ENCODE results near the gene TAF11L9. TPM values are rescaled to one million over a fixed set of nuclear protein-coding genes. Genes with fewer than 3 reads are reported as not detected.
"Not testable (repeated sequence)": the region's sequence is repeated elsewhere in the genome, so short reads cannot be mapped to it uniquely, and the experiment has no call there.

TAF11L9 gene
- polyA plus RNA-seq (2013): not detected in 2 replicates

GRCh38 chr5:17594255-17594654, at the start of gene TAF11L9:
Gene TAF11L9, minus strand, starts transcription at chr5:17594394.
- not testable (repeated sequence) for H2BK5ac ChIP-seq (ENCODE audit: low read depth, low read length, poor library complexity); H3K4ac ChIP-seq (ENCODE audit: low read depth, low read length); H4K12ac ChIP-seq (ENCODE audit: low read depth, low read length); H3K4me2 ChIP-seq (ENCODE audit: low read length); H2BK120ac ChIP-seq (ENCODE audit: insufficient read depth, low read length, poor library complexity); H4K8ac ChIP-seq (ENCODE audit: low read depth, low read length); H2AK5ac ChIP-seq (ENCODE audit: low read length); H3K4me1 ChIP-seq (ENCODE audit: control insufficient read depth in 1 of 2, insufficient read depth in 2 of 2, low read length in 2 of 2); H3K9me3 ChIP-seq (ENCODE audit: insufficient read depth, low read depth, low read length); H4K91ac ChIP-seq (ENCODE audit: low read depth, low read length); H3K23ac ChIP-seq (ENCODE audit: low read length); H2BK12ac ChIP-seq (ENCODE audit: low read length); H3K27ac ChIP-seq (ENCODE audit: low read depth, low read length); H3K18ac ChIP-seq (ENCODE audit: low read length); H3K79me2 ChIP-seq (ENCODE audit: control insufficient read depth, insufficient read depth, low read length, poor library complexity); H3K4me3 ChIP-seq (ENCODE audit: low read depth, low read length); H3K79me1 ChIP-seq (ENCODE audit: low read length); H2AFZ ChIP-seq (ENCODE audit: insufficient read depth, low read length, poor library complexity); DNase-seq; H3K27me3 ChIP-seq (ENCODE audit: insufficient read depth, low read length); H3K9ac ChIP-seq (ENCODE audit: low read length); H3K14ac ChIP-seq (ENCODE audit: low read length); H3K36me3 ChIP-seq (ENCODE audit: control insufficient read depth in 1 of 2, insufficient read depth in 2 of 2, low read length in 2 of 2)
- no CpG with 5 or more reads among the region's 15 CpGs for WGBS (ENCODE audit: extremely low coverage, insufficient coverage, insufficient read length)

- Histone ChIP-seq H3K9ac (ENCODE audit: low read length) (no peak within 1 kb of the TSS), H3K4me2 (ENCODE audit: low read length) (no peak within 1 kb of the TSS), H3K27me3 (ENCODE audit: insufficient read depth, low read length) (no peaks in the 10 kb centered on the region), H3K36me3 (ENCODE audit: control insufficient read depth in 1 of 2, insufficient read depth in 2 of 2, low read length in 2 of 2) (no peaks in the 10 kb centered on the region), H3K27ac (ENCODE audit: low read depth, low read length) (no peak within 1 kb of the TSS), H4K91ac (ENCODE audit: low read depth, low read length) (no peak within 1 kb of the TSS), H3K18ac (ENCODE audit: low read length) (no peak within 1 kb of the TSS), H2AFZ (ENCODE audit: insufficient read depth, low read length, poor library complexity) (no peak within 1 kb of the TSS), H3K23ac (ENCODE audit: low read length) (no peak within 1 kb of the TSS), H3K79me1 (ENCODE audit: low read length) (no peaks in the 10 kb centered on the region), H2BK5ac (ENCODE audit: low read depth, low read length, poor library complexity) (no peak within 1 kb of the TSS), H3K14ac (ENCODE audit: low read length) (no peak within 1 kb of the TSS), H3K79me2 (ENCODE audit: control insufficient read depth, insufficient read depth, low read length, poor library complexity) (no peaks in the 10 kb centered on the region), H3K4me3 (ENCODE audit: low read depth, low read length) (no peak within 1 kb of the TSS), H2AK5ac (ENCODE audit: low read length) (no peak within 1 kb of the TSS), H3K4me1 (ENCODE audit: control insufficient read depth in 1 of 2, insufficient read depth in 2 of 2, low read length in 2 of 2) (no peaks in the 10 kb centered on the region), H2BK120ac (ENCODE audit: insufficient read depth, low read length, poor library complexity) (no peak within 1 kb of the TSS), H2BK12ac (ENCODE audit: low read length) (no peak within 1 kb of the TSS), H3K9me3 (ENCODE audit: insufficient read depth, low read depth, low read length) (no peaks in the 10 kb centered on the region), H4K8ac (ENCODE audit: low read depth, low read length) (no peak within 1 kb of the TSS), H3K4ac (ENCODE audit: low read depth, low read length) (no peak within 1 kb of the TSS), H4K12ac (ENCODE audit: low read depth, low read length) (no peak within 1 kb of the TSS)
- DNase-seq: no peak
- no CpG with 5 or more reads among the region's 5 CpGs for WGBS (ENCODE audit: extremely low coverage, insufficient coverage, insufficient read length)
Measured at GRCh38 chr5:17634160-17634559, 40.0 kb upstream of the TAF11L9 start, which contains the start of gene TAF11L14. Gene TAF11L14, plus strand, starts transcription at chr5:17634460.

GRCh38 chr5:17631788-17632187, 37.6 kb upstream of the TAF11L9 start, which contains the start of gene TAF11L13:
Gene TAF11L13, plus strand, starts transcription at chr5:17632088.
- no CpG with 5 or more reads among the region's 12 CpGs for WGBS (ENCODE audit: extremely low coverage, insufficient coverage, insufficient read length)
- H3K36me3 ChIP-seq (ENCODE audit: control insufficient read depth in 1 of 2, insufficient read depth in 2 of 2, low read length in 2 of 2); H2AFZ ChIP-seq (ENCODE audit: insufficient read depth, low read length, poor library complexity); H4K91ac ChIP-seq (ENCODE audit: low read depth, low read length); H4K8ac ChIP-seq (ENCODE audit: low read depth, low read length); H2BK12ac ChIP-seq (ENCODE audit: low read length); H3K4ac ChIP-seq (ENCODE audit: low read depth, low read length); H3K4me1 ChIP-seq (ENCODE audit: control insufficient read depth in 1 of 2, insufficient read depth in 2 of 2, low read length in 2 of 2); H3K14ac ChIP-seq (ENCODE audit: low read length); H3K9ac ChIP-seq (ENCODE audit: low read length); H2AK5ac ChIP-seq (ENCODE audit: low read length); H3K9me3 ChIP-seq (ENCODE audit: insufficient read depth, low read depth, low read length); H3K79me2 ChIP-seq (ENCODE audit: control insufficient read depth, insufficient read depth, low read length, poor library complexity); H3K23ac ChIP-seq (ENCODE audit: low read length); H3K27ac ChIP-seq (ENCODE audit: low read depth, low read length); H2BK5ac ChIP-seq (ENCODE audit: low read depth, low read length, poor library complexity); H3K18ac ChIP-seq (ENCODE audit: low read length); H4K12ac ChIP-seq (ENCODE audit: low read depth, low read length); H3K4me2 ChIP-seq (ENCODE audit: low read length); DNase-seq; H3K4me3 ChIP-seq (ENCODE audit: low read depth, low read length); H3K79me1 ChIP-seq (ENCODE audit: low read length); H2BK120ac ChIP-seq (ENCODE audit: insufficient read depth, low read length, poor library complexity); H3K27me3 ChIP-seq (ENCODE audit: insufficient read depth, low read length): not testable (repeated sequence)

- no peak overlapping the region for H2AK5ac ChIP-seq (ENCODE audit: low read length)
- no peak overlapping the region for H4K91ac ChIP-seq (ENCODE audit: low read depth, low read length)
- no peak overlapping the region for H4K8ac ChIP-seq (ENCODE audit: low read depth, low read length)
- no peak overlapping the region for H4K12ac ChIP-seq (ENCODE audit: low read depth, low read length)
- H3K14ac ChIP-seq (ENCODE audit: low read length): no peak overlapping the region
- H3K4me2 ChIP-seq (ENCODE audit: low read length): no peak overlapping the region
- H3K79me2 ChIP-seq (ENCODE audit: control insufficient read depth, insufficient read depth, low read length, poor library complexity): no peaks in the 10 kb centered on the region
- H2BK12ac ChIP-seq (ENCODE audit: low read length): no peak overlapping the region
- no peaks in the 10 kb centered on the region for H3K27me3 ChIP-seq (ENCODE audit: insufficient read depth, low read length)
- H3K27ac ChIP-seq (ENCODE audit: low read depth, low read length): no peak overlapping the region
- no peak for DNase-seq
- no peaks in the 10 kb centered on the region for H3K9me3 ChIP-seq (ENCODE audit: insufficient read depth, low read depth, low read length)
- no peaks in the 10 kb centered on the region for H3K79me1 ChIP-seq (ENCODE audit: low read length)
- H3K4me1 ChIP-seq (ENCODE audit: control insufficient read depth in 1 of 2, insufficient read depth in 2 of 2, low read length in 2 of 2): no peaks in the 10 kb centered on the region
- no peak overlapping the region for H2BK5ac ChIP-seq (ENCODE audit: low read depth, low read length, poor library complexity)
- H3K4me3 ChIP-seq (ENCODE audit: low read depth, low read length): no peak overlapping the region
- H3K9ac ChIP-seq (ENCODE audit: low read length): no peak overlapping the region
- no peaks in the 10 kb centered on the region for H3K36me3 ChIP-seq (ENCODE audit: control insufficient read depth in 1 of 2, insufficient read depth in 2 of 2, low read length in 2 of 2)
- H3K23ac ChIP-seq (ENCODE audit: low read length): no peak overlapping the region
- H3K18ac ChIP-seq (ENCODE audit: low read length): no peak overlapping the region
- H3K4ac ChIP-seq (ENCODE audit: low read depth, low read length): no peak overlapping the region
- WGBS (ENCODE audit: extremely low coverage, insufficient coverage, insufficient read length): no CpG with 5 or more reads among the region's 11 CpGs
- no peak overlapping the region for H2AFZ ChIP-seq (ENCODE audit: insufficient read depth, low read length, poor library complexity)
- no peak overlapping the region for H2BK120ac ChIP-seq (ENCODE audit: insufficient read depth, low read length, poor library complexity)
Measured at GRCh38 chr5:17625686-17626085, 31.5 kb upstream of the TAF11L9 start.
